CD4-positive, alpha-beta T cell treated with Interleukin-15 for 4 hours (primary cell): ENCODE measurements around the gene SLC34A1.
"Not testable (repeated sequence)": the region's sequence is repeated elsewhere in the genome, so short reads cannot be mapped to it uniquely, and the experiment has no call there.

Experiments
- DNase-seq: peaks from one replicate; pipeline ENCODE4 v3.0.0-alpha.2; 2020; ENCODE audit warnings: low spot score

Gene SLC34A1

DNA sequence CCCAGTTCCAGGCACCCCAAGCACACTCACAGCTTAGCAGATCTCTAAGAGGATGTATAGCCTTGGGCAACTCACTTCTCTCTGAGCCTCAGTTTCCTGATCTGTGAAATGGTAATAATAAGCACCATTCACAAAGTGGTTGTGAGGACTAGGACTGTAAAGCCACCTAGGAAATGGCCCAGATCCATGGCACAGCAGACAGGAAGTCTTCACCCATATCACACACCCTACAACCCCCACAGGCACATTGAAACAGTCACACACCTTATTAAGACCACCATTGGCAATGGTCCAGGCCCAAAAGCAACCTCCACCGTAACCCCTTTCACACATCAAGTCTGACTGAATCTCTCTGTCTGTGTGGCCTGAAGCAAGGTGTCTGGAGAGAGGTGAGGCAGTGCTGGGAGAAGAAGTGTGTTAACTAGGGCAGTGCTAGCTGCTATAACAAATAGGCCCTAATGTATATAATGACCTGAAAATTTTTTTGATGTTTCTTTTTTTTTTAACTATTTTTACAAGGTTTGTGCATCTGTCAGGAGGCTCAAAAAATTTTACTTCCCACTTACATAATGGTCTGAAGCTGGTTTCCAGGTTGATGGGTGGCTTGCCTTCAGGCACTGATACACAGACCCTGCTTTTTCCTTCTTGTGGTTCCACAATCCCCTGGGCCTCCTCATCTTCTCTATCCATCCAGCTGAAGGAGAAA lies 28.9 kb upstream of the SLC34A1 start:
- DNase-seq = no peak

- no peak for DNase-seq
These were observed 28.4 kb upstream of the SLC34A1 start for GRCh38 chr5:177355868-177356168.

GRCh38 chr5:177356746-177357145 lies 27.5 kb upstream of the SLC34A1 start:
- DNase-seq = no peak

DNA sequence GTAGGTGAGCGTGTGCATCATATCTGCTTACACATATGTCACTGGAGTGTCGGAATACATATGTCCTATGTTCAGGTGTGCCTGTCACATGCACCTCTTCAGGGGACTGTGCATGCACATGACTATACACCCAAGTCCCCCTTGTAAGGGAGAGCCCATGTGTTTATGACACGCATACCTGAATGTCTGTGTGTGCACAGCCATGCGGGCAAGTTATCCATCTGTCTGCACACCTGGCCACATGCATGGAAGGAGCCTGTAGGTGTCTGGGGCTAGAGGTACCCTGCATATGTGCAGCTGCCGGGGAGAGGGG lies 27.1 kb upstream of the SLC34A1 start:
- no peak for DNase-seq

DNA sequence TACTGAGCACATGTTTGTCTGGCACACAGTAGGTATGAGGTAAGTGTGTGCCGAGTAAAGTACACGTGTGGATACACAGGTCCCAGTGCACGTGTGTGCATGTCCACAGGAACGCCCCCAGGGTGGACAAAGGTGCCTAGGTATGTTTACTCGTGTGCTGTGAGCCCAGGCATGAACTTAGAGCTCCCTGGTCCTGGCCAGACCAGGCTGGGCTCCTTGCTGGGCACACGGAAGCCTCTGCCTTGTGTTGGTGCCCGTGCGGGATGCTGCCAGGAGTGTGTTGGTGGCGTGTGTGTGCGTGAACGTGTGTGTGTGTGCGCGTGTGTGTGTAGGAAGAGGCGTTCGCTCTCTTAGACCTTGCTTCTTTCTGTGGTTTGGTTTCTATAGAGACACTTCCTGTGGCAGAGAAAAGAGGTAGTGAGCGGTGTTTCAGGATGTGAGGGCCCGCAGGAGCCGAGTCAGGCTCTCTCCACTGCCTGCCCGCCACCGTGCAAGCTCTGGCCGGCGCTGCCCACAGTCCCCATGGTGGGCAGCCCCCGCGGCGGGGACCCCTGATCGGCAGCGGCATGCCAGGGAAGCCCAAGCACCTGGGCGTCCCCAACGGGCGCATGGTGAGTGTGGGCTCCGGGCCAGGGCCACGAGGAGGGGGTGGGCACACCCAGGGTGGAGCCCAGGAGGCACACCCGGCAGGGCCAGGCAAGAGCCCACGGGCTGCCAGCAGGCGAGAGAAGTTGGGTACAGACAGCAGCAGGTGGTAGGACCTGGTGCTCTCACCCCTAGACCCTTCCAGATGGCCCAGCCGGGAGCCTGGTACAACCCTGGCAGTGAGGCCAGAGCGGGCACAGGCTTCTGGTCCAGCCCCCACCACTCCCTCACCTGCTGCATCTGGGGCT lies 26.5 kb upstream of the SLC34A1 start, which contains the start of gene RGS14:
Gene RGS14 (plus strand): TSS at position 466 of the 893 bp plus-strand sequence. CDS start 101 bp downstream, at position 567.
- peak; percentile 84 for DNase-seq

GRCh38 chr5:177358370-177358819 lies 25.8 kb upstream of the SLC34A1 start:
- no peak for DNase-seq

GRCh38 chr5:177359451-177359851 lies 24.8 kb upstream of the SLC34A1 start:
- no peak for DNase-seq

GRCh38 chr5:177359860-177360259 lies 24.4 kb upstream of the SLC34A1 start:
- no peak for DNase-seq

- not testable (repeated sequence) for DNase-seq
These were observed 23.5 kb upstream of the SLC34A1 start for GRCh38 chr5:177360740-177361139.

GRCh38 chr5:177361418-177362291 lies 22.6 kb upstream of the SLC34A1 start:
- DNase-seq = no peak

DNA sequence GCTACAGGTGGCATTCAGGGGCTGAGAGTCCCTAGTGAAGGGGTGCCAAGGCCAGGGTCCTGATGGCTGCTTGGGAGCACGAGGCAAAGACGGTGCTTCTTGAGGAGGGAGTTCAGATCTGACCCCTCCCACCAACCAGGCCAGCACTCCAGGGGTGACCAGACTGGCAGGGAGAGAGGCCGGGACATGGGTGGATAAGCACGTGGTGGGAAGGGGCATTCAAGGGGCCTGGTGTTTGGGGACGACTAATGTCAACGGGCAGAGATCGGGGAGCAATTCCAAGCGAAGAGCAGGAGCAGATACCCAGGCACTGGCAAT lies 22.0 kb upstream of the SLC34A1 start:
- DNase-seq = no peak

- peak; percentile 80 for DNase-seq
These were observed 21.4 kb upstream of the SLC34A1 start for GRCh38 chr5:177362610-177363507.

DNA sequence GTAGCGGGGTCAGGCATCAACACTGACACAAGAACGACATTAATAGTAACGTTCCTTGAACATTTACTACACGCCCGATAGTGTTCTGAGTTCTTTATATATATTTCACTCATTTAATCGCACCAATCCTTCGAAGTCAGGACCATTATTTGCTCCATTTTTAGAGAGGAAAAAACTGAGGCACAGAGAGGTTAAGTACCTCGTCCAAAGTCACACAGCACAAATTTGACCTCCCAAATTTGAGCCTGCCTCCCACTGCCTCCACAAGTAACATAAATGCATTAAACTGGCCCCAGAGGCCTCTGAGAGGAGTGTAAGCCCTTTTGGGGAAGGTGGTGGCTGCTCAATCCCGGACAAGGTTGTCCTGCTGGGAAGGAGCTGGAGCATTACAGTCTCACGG lies 20.7 kb upstream of the SLC34A1 start:
- DNase-seq = no peak

DNA sequence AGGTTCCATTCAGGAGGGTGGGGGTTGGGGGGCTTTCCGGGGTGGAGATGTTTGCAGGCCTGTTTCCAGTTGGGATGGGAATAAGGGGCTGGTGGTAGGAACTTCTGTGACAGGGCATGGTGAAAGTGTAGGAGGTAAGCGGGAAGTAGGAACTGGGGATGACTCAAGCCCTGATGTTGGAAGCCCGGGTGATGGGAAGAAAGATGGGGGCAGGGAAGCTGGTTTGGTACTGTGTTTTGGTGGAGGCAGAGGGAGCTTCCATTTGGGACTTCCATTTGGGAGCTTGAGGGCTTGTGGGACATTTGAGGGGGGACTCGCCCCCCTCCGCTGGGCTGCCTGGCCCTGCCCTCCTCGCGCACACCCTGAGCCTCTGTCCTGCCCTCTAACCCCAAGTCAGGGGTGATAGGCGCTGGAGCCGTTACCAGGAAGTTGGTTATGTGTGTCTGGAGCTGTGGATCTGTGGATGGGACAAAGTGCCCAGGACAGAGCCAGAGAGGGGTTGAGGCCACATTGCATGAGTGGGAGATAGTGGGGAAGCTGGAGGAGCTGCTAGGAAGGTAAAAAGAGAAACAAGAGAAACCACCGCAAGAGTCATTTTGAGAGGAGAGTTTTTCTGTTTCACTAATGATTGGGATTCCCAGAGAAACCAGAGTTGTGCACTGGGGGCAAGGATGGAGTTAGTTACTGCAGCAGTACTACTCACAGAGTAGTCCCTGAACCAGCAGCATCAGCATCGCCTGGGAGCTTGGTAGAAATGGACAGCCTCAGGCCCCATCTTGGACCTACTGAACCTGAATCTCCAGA lies 19.9 kb upstream of the SLC34A1 start:
- DNase-seq = no peak

- DNase-seq = no peak
These were observed 18.2 kb upstream of the SLC34A1 start for GRCh38 chr5:177365845-177366527.

GRCh38 chr5:177366528-177367322 lies 17.5 kb upstream of the SLC34A1 start:
- DNase-seq = no peak

- no peak for DNase-seq
These were observed 16.8 kb upstream of the SLC34A1 start for GRCh38 chr5:177367323-177367848.

- DNase-seq = no peak
These were observed 16.0 kb upstream of the SLC34A1 start for GRCh38 chr5:177367981-177368868.
